HG02884 (cell line): ENCODE measurements around the gene PKD1L1.
"Not testable (repeated sequence)": the region's sequence is repeated elsewhere in the genome, so short reads cannot be mapped to it uniquely, and the experiment has no call there.

Experiments
- ATAC-seq: cut with Tn5 transposase; IDR thresholded peaks from one replicate; pipeline ENCODE4 v1.9.1; 2021; ENCODE audit warnings: mild to moderate bottlenecking, moderate library complexity; ENCODE audit not compliant: unreplicated experiment

The PKD1L1 gene

GRCh38 chr7:47939425-47940036 is 8.7 kb downstream of the PKD1L1 start:
- ATAC-seq: no peak

- no peak for ATAC-seq
Measured at GRCh38 chr7:47938574-47939165, 9.6 kb downstream of the PKD1L1 start.

- ATAC-seq: peak; percentile 36
Measured at GRCh38 chr7:47937711-47938573, 10.3 kb downstream of the PKD1L1 start.

- ATAC-seq: peak; percentile 92
Measured at GRCh38 chr7:47937065-47937687, 11.1 kb downstream of the PKD1L1 start.

- ATAC-seq: no peak
Measured at GRCh38 chr7:47936323-47936722, 11.9 kb downstream of the PKD1L1 start.

- ATAC-seq: no peak
Measured at GRCh38 chr7:47935336-47935735, 12.9 kb downstream of the PKD1L1 start.

GRCh38 chr7:47934831-47935230 is 13.4 kb downstream of the PKD1L1 start:
- ATAC-seq: no peak

GRCh38 chr7:47933215-47933614 is 15.1 kb downstream of the PKD1L1 start:
- no peak for ATAC-seq

- ATAC-seq: no peak
Measured at GRCh38 chr7:47932466-47933037, 15.7 kb downstream of the PKD1L1 start.

- ATAC-seq: no peak
Measured at GRCh38 chr7:47932016-47932415, 16.2 kb downstream of the PKD1L1 start.

- no peak for ATAC-seq
Measured at GRCh38 chr7:47931005-47932004, 17.0 kb downstream of the PKD1L1 start.

- no peak for ATAC-seq
Measured at GRCh38 chr7:47924266-47924665, 24.0 kb downstream of the PKD1L1 start.

- not testable (repeated sequence) for ATAC-seq
Measured at GRCh38 chr7:47923081-47923875, 25.0 kb downstream of the PKD1L1 start.

GRCh38 chr7:47916514-47916913 is 31.8 kb downstream of the PKD1L1 start:
- ATAC-seq: not testable (repeated sequence)

- no peak for ATAC-seq
Measured at GRCh38 chr7:47915616-47915976, 32.7 kb downstream of the PKD1L1 start.

- ATAC-seq: no peak
Measured at GRCh38 chr7:47914717-47915615, 33.3 kb downstream of the PKD1L1 start.

- ATAC-seq: no peak
Measured at GRCh38 chr7:47912332-47912731, 35.9 kb downstream of the PKD1L1 start.

- no peak for ATAC-seq
Measured at GRCh38 chr7:47908720-47909119, 39.5 kb downstream of the PKD1L1 start.
